K562 (cell line): ENCODE results near the gene P2RY6. TPM values are rescaled to one million over a fixed set of nuclear protein-coding genes. Genes with fewer than 3 reads are reported as not detected.

Experiments used
- ATAC-seq: fragments of 200-7000 bp; cut with Tn5 transposase; 3 replicates; pipeline ENCODE4 v1.9.1; 2020; ENCODE audit warnings: moderate library complexity
- BruUV-seq: library from RNA; stranded (reverse); fragments of 400-500 nt; replicated peaks from 2 replicates; lab custom pipeline; 2021; lab: Mats Ljungman, UMichigan
- CTCF ChIA-PET: fragments of 300-600 bp; formaldehyde crosslinking; extraction: SDS; loops from one replicate; lab custom pipeline; 2021; ENCODE audit warnings: low intra/inter-chr PET ratio; lab: Yijun Ruan, JAX
- POLR2A ChIA-PET: fragments of 300-600, 350-650 bp; sonication (Branson Sonifier 250); formaldehyde crosslinking; extraction: SDS; loops from one replicate; lab custom pipeline; 2021; ENCODE audit warnings: antibody characterized with exemption, inconsistent platforms; lab: Yijun Ruan, JAX
- DNase-seq, 4 experiments: peaks; one replicate each; pipeline versions ENCODE4 v3.0.0 to v3.0.0-alpha.2; 2011 to 2018; ENCODE audit warnings: low spot score in 3 of 4, mixed read lengths in 3 of 4; ENCODE audit errors: extremely low read depth in 1 of 4
- FAIRE-seq: peaks from 2 replicates; lab custom pipeline; 2011; peaks lifted over from hg19 to GRCh38; lab: Jason Lieb, UNC
- H2AFZ ChIP-seq: 2 replicates; pipeline ENCODE4 v1.6.0; 2011; ENCODE audit warnings: low read depth, low read length, control low read depth, inconsistent platforms
- H3K27ac ChIP-seq: fragments of 200-600 bp; 3 replicates; pipeline ENCODE4 v1.8.0; 2011; ENCODE audit warnings: low read depth, mild to moderate bottlenecking, control low read depth, inconsistent platforms, low read length, moderate library complexity, mixed read lengths; ENCODE audit errors: extremely low read depth
- H3K27me3 ChIP-seq, 2 experiments: fragments of 300-600 bp in 1 of 2; 2 replicates in 1 of 2; 3 replicates in 1 of 2; pipeline versions ENCODE4 v1.6.0 to v1.8.0; 2011; ENCODE audit warnings: inconsistent platforms in 2 of 2, low read length in 2 of 2, mild to moderate bottlenecking in 1 of 2, mixed read lengths in 1 of 2, moderate library complexity in 1 of 2; ENCODE audit not compliant: control insufficient read depth in 2 of 2, insufficient read depth in 2 of 2
- H3K36me3 ChIP-seq: fragments of 300-600 bp; 3 replicates; pipeline ENCODE4 v1.8.0; 2011; ENCODE audit warnings: mild to moderate bottlenecking, low read length, inconsistent platforms; ENCODE audit not compliant: control insufficient read depth, insufficient read depth
- H3K4me1 ChIP-seq, 2 experiments: fragments of 200-600 bp in 1 of 2; replicated peaks in 1 of 2; 2 replicates in 1 of 2; 3 replicates in 1 of 2; pipeline versions ENCODE4 v1.5.1 to v1.8.0; 2011; ENCODE audit warnings: inconsistent platforms in 2 of 2, low read length in 2 of 2, mild to moderate bottlenecking in 1 of 2, mixed read lengths in 1 of 2, moderate library complexity in 1 of 2; ENCODE audit not compliant: control insufficient read depth in 2 of 2, insufficient read depth in 2 of 2
- H3K4me2 ChIP-seq: 2 replicates; pipeline ENCODE4 v1.6.1; 2011; ENCODE audit warnings: low read length, control low read depth, inconsistent platforms, mixed read lengths; ENCODE audit not compliant: insufficient read depth
- H3K4me3 ChIP-seq: fragments of 200-600 bp; sonication (generic), shearing (Covaris generic); 2 replicates; pipeline ENCODE4 v1.5.1; 2016; ENCODE audit warnings: control low read depth, inconsistent platforms
- H3K79me2 ChIP-seq: fragments of 200-600 bp; 3 replicates; pipeline ENCODE4 v1.8.0; 2011; ENCODE audit warnings: low read length, inconsistent platforms; ENCODE audit not compliant: control insufficient read depth, insufficient read depth
- H3K9ac ChIP-seq, 2 experiments: 2 replicates each; pipeline versions ENCODE4 v1.6.0 to v1.6.1; 2011; ENCODE audit warnings: low read depth in 2 of 2, low read length in 2 of 2, control low read depth in 1 of 2, inconsistent platforms in 1 of 2, mild to moderate bottlenecking in 1 of 2, mixed read lengths in 1 of 2; ENCODE audit not compliant: insufficient read depth in 1 of 2
- H3K9me1 ChIP-seq: one replicate; pipeline ENCODE4 v1.6.0; 2011; ENCODE audit warnings: inconsistent platforms, mild to moderate bottlenecking, low read length, moderate library complexity; ENCODE audit not compliant: control insufficient read depth, insufficient read depth
- H3K9me3 ChIP-seq: replicated peaks from 2 replicates; pipeline ENCODE4 v1.5.1; 2011; ENCODE audit warnings: low read depth, low read length, inconsistent platforms; ENCODE audit not compliant: control insufficient read depth, insufficient read depth
- H4K20me1 ChIP-seq: replicated peaks from 2 replicates; pipeline ENCODE4 v1.6.1; 2011; ENCODE audit warnings: low read length, inconsistent platforms, mixed read lengths; ENCODE audit not compliant: control insufficient read depth, insufficient read depth
- ADNP ChIP-seq: fragments of 200-800 bp; sonication (Bioruptor generic); IDR thresholded peaks from 2 replicates; pipeline ENCODE4 v1.6.1; 2016; ENCODE audit warnings: missing genetic modification characterization, missing compliant biosample characterization
- ARID2 ChIP-seq: fragments of 450-650 bp; IDR thresholded peaks from 2 replicates; pipeline ENCODE4 v1.6.1; 2017; ENCODE audit warnings: antibody characterized with exemption, mild to moderate bottlenecking
- HCFC1 ChIP-seq: IDR thresholded peaks from 2 replicates; pipeline ENCODE4 v1.6.1; 2012; ENCODE audit warnings: low read depth, low read length, improper control_type of control experiment
- MCM3 ChIP-seq: fragments of 450-650 bp; IDR thresholded peaks from 2 replicates; pipeline ENCODE4 v1.6.1; 2016
- RBM39 ChIP-seq: fragments of 200-400 bp; formaldehyde crosslinking; optimal IDR thresholded peaks from 2 replicates; pipeline ENCODE3; 2018; ENCODE audit warnings: low read depth, low read length
- RUNX1 ChIP-seq: sonication (generic); IDR thresholded peaks from 2 replicates; pipeline ENCODE4 v1.6.1; 2016; ENCODE audit warnings: antibody characterized with exemption, low read depth
- SMC3 ChIP-seq: conservative IDR thresholded peaks from 2 replicates; pipeline ENCODE4 v1.6.1; 2011; ENCODE audit warnings: low read depth, low read length, improper control_type of control experiment; ENCODE audit not compliant: insufficient read depth
- SRSF1 ChIP-seq: fragments of 200-400 bp; formaldehyde crosslinking; IDR thresholded peaks from 2 replicates; pipeline ENCODE4 v1.6.1; 2017; ENCODE audit warnings: mild to moderate bottlenecking, low read depth, low read length, moderate library complexity
- USF1 ChIP-seq: sonication (generic); formaldehyde crosslinking; IDR thresholded peaks from 2 replicates; pipeline ENCODE4 v1.9.0; 2022; ENCODE audit warnings: mild to moderate bottlenecking, missing genetic modification reagents
- ZBTB7A ChIP-seq: IDR thresholded peaks from 2 replicates; pipeline ENCODE4 v1.6.1; 2011; ENCODE audit warnings: low read depth, mild to moderate bottlenecking, low read length, moderate library complexity, borderline replicate concordance; ENCODE audit not compliant: control insufficient read depth
- ZNF184 ChIP-seq: sonication (generic); formaldehyde crosslinking; IDR thresholded peaks from 2 replicates; pipeline ENCODE4 v1.5.0; 2020; ENCODE audit warnings: missing genetic modification reagents
- ZNF764 ChIP-seq: fragments of 250-450 bp; sonication (Bioruptor Pico); IDR thresholded peaks from 2 replicates; pipeline ENCODE4 v1.4.0; 2020; ENCODE audit warnings: low read depth, mild to moderate bottlenecking, moderate library complexity
- WGBS: fragments of 100-300 bp; shearing (Covaris generic); methylation state at CpG from one replicate; pipeline ENCODE4 v1.1.6; 2016; ENCODE audit warnings: low coverage, mixed read lengths; ENCODE audit not compliant: insufficient coverage; ENCODE audit errors: missing lambda C conversion rate; 5-methylcytosine and 5-hydroxymethylcytosine counted together
- in situ Hi-C: fragments of 300-500 bp; cut with MboI; formaldehyde crosslinking; loops from 4 replicates; pipeline ENCODE4 v1.15.0; 2018; ENCODE audit warnings: inconsistent platforms, mixed read lengths
- intact Hi-C: fragments of 100-400 bp; cut with micrococcal nuclease; formaldehyde crosslinking; loops from 2 replicates; pipeline ENCODE4 v1.14.2; 2022
- polyA plus RNA-seq, 8 experiments: library from polyadenylated mRNA; depleted of rRNA in 4 of 8; stranded (reverse) in 5 of 8; unstranded in 3 of 8; fragments of >200 nt; fragmentation: Nextera tagmentation in 2 of 8; fragmentation: Illumina TruSeq in 1 of 8; extraction: Ambion mirVana in 2 of 8; extraction: Trizol in 1 of 8; gene quantifications; 2 replicates each; pipeline versions ENCODE4 v1.2.1 to v1.2.3, GENCODE V29; 2011 to 2014; ENCODE audit warnings: inconsistent platforms in 1 of 8, missing spikeins in 1 of 8
- total RNA-seq, 7 experiments: library from RNA; depleted of rRNA in 6 of 7; stranded (reverse); fragments of >200 nt in 6 of 7; fragmentation: Illumina TruSeq in 2 of 7; extraction: Trizol in 2 of 7; gene quantifications; 2 replicates each; pipeline versions ENCODE4 v1.2.1 to v1.2.3, GENCODE V29; 2011 to 2021; ENCODE audit warnings: low replicate concordance in 1 of 7
- TF ChIP-seq, protein P1 (sequence below): fragments of 450-650 bp; formaldehyde crosslinking; IDR thresholded peaks from 2 replicates; pipeline ENCODE4 v1.4.0; 2020; ENCODE audit warnings: mild to moderate bottlenecking, moderate library complexity

P2RY6 gene
- total and polyA plus RNA-seq, 9 of the 15 experiments (the other 6 are each of a cell fraction or from before 2014, with no cell fraction given), result not detected

DNA sequence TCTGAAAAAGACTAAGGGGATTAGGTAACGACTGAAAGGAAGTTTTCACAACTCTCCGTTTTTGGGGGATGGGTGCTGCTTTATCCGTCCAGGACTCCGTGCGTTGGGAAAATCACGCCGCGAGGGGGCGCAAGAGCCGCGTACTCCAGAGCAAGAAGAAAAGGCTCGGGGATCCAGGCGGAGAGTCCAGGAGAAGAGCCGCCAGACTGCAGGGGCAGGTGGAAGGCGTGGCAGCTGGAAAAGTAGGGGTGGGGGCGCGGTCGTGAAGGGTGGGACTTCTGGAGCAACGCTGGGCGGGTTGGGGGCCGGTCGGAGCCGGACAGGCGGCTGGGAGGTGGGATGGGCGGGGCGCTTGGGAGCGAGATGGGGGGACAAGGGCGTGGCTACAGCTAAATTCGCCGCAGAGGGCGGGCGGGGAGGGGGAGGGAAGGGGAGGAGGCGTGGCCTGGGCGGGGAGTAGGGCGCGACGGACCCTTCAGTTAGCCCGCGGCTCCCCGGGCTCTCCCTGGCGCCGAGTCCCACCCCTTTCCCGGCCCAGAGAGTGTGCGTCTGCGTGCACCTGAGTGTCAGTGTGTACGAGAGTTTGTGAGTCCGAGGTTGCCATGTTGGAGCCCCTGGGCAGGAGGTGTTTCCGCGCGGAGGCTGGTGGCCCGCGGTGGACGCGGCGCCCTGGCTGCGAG lies 35.3 kb downstream of the P2RY6 start:
- peak overlapping the region; percentile 57 to 94 for H3K9ac ChIP-seq
- H3K4me3 ChIP-seq, result peak overlapping the region; percentile 49
- ATAC-seq (peak; percentile 93), FAIRE-seq (peak; percentile 91), DNase-seq (peak; percentile 92 to 94 (median 94))
- CTCF ChIA-PET, result interaction anchor here (0.6 to 3.3 kb wide), 3 partner anchors 27 to 354 kb away, joined by 3 to 76 read pairs (median 3); no protein-coding TSS in a partner anchor
- peaks cover 6 to 43% of the 10 kb centered on the region in 2 experiments; a peak in 3 of 5 replicates for H3K27me3 ChIP-seq
- peak overlapping the region; percentile 100 for H2AFZ ChIP-seq
- WGBS, result under 1% methylated on average over 29 of the region's 56 CpGs
- intact Hi-C loops, result loop anchor here (1.0 to 5.0 kb wide), 3 partner anchors 28 to 353 kb away; partner anchors contain the start of gene RELT
- POLR2A ChIA-PET, result interaction anchor here (1.2 to 1.7 kb wide), 2 partner anchors 9 to 86 kb away, joined by 3 to 7 read pairs; no protein-coding TSS in a partner anchor
- no peaks in the 10 kb centered on the region for H3K36me3 ChIP-seq
- peaks cover 6% of the 10 kb centered on the region; the same call in 1 of the 2 replicates for H4K20me1 ChIP-seq
- in situ Hi-C loops, result loop anchor here (5.0 kb wide), 1 partner anchor 85 kb away; no protein-coding TSS in a partner anchor
- peak overlapping the region; percentile 79 for H3K4me2 ChIP-seq
- H3K79me2 ChIP-seq, result no peaks in the 10 kb centered on the region
- no peaks in the 10 kb centered on the region for H3K9me1 ChIP-seq
- peak overlapping the region; percentile 32; the same call in 1 of the 3 replicates for H3K27ac ChIP-seq
- no peaks in the 10 kb centered on the region for H3K9me3 ChIP-seq
- H3K4me1 ChIP-seq, result peaks cover 0 to 22% of the 10 kb centered on the region in 2 experiments; a peak in 4 of 5 replicates
- no TSS peak for BruUV-seq
- TF ChIP-seq, protein P1, sequence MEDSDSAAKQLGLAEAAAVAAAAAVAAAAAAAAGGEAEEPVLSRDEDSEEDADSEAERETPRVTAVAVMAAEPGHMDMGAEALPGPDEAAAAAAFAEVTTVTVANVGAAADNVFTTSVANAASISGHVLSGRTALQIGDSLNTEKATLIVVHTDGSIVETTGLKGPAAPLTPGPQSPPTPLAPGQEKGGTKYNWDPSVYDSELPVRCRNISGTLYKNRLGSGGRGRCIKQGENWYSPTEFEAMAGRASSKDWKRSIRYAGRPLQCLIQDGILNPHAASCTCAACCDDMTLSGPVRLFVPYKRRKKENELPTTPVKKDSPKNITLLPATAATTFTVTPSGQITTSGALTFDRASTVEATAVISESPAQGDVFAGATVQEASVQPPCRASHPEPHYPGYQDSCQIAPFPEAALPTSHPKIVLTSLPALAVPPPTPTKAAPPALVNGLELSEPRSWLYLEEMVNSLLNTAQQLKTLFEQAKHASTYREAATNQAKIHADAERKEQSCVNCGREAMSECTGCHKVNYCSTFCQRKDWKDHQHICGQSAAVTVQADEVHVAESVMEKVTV (CRISPR knock-in tag), result peak; percentile 85
- TF ChIP-seq ADNP (tag) (no peak), ZNF184 (peak; percentile 91), SMC3 (peak; percentile 87), ZNF764 (CRISPR knock-in tag) (no peak), ZBTB7A (peak; percentile 65; the same call in 1 of the 2 replicates), USF1 (CRISPR knock-in tag) (no peak), HCFC1 (peak; percentile 10; the same call in 1 of the 2 replicates), RUNX1 (no peak), SRSF1 (no peak), MCM3 (no peak), RBM39 (no peak), ARID2 (peak; percentile 38; the same call in 1 of the 2 replicates)
